Measurements from ENCODE around the gene LZTS2.

GRCh38 chr10:101052285-101052684 is 52.7 kb downstream of the LZTS2 start:
- TF ChIP-seq POLR2A (IDR thresholded peaks at IDR 0.05; ENCODE audit: low read length) (no peak), RAD21 (conservative IDR thresholded peaks at IDR 0.05 in 1 of 2, IDR thresholded peaks at IDR 0.05 in 1 of 2) (no peak), CTCF (IDR thresholded peaks at IDR 0.05) (no peak), ELK1 (IDR thresholded peaks at IDR 0.05; ENCODE audit: low read depth, low read length) (no peak), CHD2 (IDR thresholded peaks at IDR 0.05; ENCODE audit: low read length, partially characterized antibody) (no peak), MAFK (IDR thresholded peaks at IDR 0.05; ENCODE audit: partially characterized antibody) (no peak), NFE2L2 (conservative IDR thresholded peaks at IDR 0.05; ENCODE audit: low read length) (no peak), RCOR1 (IDR thresholded peaks at IDR 0.05; ENCODE audit: low read depth, low read length) (no peak), USF2 (IDR thresholded peaks at IDR 0.05) (no peak)

All from A549 (cell line).